Measurements from ENCODE around the gene VTN. TPM values are rescaled to one million over a fixed set of nuclear protein-coding genes. Genes with fewer than 3 reads are reported as not detected.
A peak's percentile ranks its signal among the peaks of the same experiment; 100 is the strongest.

The VTN gene
- total and polyA plus RNA-seq, 2 donors (not counting 3 experiments of a cell fraction or from before 2014, with no cell fraction given): 1.1 TPM; not detected in 1

DNA sequence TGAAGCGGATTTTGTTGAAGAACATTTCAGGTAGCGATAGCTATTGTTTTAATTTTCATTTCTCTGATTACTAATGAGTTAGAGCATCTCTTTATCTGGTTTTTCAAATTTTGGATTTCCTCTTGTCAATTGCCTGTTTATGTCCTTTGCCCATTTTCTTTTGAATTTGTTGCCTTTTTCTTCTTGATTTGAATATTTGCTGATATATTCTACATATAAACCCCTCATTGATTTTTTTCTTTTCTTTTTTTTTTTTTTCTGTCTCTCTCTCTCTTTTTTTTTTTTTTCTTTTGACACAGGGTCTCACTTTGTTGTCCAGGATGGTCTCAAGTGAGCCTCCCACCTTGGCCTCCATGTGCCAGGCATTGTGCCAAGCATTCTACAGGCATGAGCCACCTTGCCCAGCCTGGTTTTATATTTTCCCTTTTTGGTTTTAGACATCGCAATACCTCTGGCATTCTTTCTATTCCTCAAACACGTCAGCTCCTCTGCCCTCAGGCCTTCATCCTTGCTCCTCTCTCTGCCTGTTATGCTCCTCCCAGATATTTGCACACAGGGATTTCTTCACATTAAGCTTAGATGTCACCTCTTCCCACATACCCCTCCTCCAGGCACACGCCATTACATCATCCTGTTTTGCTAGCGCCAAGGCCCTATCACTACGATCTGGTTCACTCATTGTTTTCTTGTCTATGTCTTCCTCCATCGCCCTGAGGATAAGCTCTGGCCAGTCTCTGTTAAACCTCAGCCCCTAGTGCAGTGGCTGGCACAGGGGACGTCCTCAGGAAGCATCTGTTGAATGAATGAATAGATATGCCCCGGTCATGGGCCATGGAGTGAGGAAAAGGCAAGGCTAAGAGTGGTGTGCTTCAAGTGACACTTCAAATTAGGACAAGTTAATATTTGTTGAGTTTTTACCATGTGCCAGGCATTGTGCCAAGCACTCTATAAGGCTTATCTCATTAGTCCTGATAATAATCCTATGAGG, 10.0 kb upstream of the VTN start:
- FAIRE-seq (peak; percentile 64), DNase-seq (ENCODE audit: low read depth, low spot score) (peak; percentile 75)
- intact Hi-C loops (cut with micrococcal nuclease) (loop anchor here (2.0 kb wide), 1 partner anchor 37 kb away; no protein-coding TSS in a partner anchor), dilution Hi-C loops (cut with MboI; ENCODE audit: extremely low pct_ligation_motif_present, low sequenced_read_pairs) (no loop called here)
- TF ChIP-seq MYC (IDR thresholded peaks at IDR 0.05; ENCODE audit: low read depth, low read length) (no peak), GATA2 (IDR thresholded peaks at IDR 0.05; ENCODE audit: insufficient read depth, insufficient read length, low read depth, low read length) (peak; percentile 36), POLR2AphosphoS5 (IDR thresholded peaks at IDR 0.05; ENCODE audit: insufficient read depth, low read depth, low read length) (no peak), POLR2A (IDR thresholded peaks at IDR 0.05; ENCODE audit: low read depth, low read length) (no peak), FOS (IDR thresholded peaks at IDR 0.05; ENCODE audit: borderline replicate concordance, insufficient read depth, low read length) (no peak), JUN (IDR thresholded peaks at IDR 0.05; ENCODE audit: borderline replicate concordance, insufficient read depth, insufficient read length, low read depth) (peak; percentile 41), EZH2 (IDR thresholded peaks at IDR 0.05; ENCODE audit: borderline replicate concordance, low read depth, low read length, severe bottlenecking) (no peak)
- TF ChIP-seq, protein P1, sequence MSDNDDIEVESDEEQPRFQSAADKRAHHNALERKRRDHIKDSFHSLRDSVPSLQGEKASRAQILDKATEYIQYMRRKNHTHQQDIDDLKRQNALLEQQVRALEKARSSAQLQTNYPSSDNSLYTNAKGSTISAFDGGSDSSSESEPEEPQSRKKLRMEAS (IDR thresholded peaks at IDR 0.05; ENCODE audit: insufficient read depth, insufficient read length): no peak
- TF ChIP-seq, protein P2, sequence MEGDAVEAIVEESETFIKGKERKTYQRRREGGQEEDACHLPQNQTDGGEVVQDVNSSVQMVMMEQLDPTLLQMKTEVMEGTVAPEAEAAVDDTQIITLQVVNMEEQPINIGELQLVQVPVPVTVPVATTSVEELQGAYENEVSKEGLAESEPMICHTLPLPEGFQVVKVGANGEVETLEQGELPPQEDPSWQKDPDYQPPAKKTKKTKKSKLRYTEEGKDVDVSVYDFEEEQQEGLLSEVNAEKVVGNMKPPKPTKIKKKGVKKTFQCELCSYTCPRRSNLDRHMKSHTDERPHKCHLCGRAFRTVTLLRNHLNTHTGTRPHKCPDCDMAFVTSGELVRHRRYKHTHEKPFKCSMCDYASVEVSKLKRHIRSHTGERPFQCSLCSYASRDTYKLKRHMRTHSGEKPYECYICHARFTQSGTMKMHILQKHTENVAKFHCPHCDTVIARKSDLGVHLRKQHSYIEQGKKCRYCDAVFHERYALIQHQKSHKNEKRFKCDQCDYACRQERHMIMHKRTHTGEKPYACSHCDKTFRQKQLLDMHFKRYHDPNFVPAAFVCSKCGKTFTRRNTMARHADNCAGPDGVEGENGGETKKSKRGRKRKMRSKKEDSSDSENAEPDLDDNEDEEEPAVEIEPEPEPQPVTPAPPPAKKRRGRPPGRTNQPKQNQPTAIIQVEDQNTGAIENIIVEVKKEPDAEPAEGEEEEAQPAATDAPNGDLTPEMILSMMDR (IDR thresholded peaks at IDR 0.05; ENCODE audit: extremely low read depth in 1 of 2, insufficient read depth in 1 of 2, low read depth in 1 of 2, low read length in 2 of 2): no peak
- no peaks in the 10 kb centered on the region for H3K9me3 ChIP-seq (replicated peaks; ENCODE audit: control insufficient read depth, insufficient read depth, low read length)
- no peaks in the 10 kb centered on the region for H4K20me1 ChIP-seq (replicated peaks; ENCODE audit: control insufficient read depth, extremely low read depth, insufficient read depth, low read length)
- no peak overlapping the region for H2AFZ ChIP-seq (ENCODE audit: low read depth, low read length)
- peaks cover 14% of the 10 kb centered on the region for H3K4me1 ChIP-seq (ENCODE audit: control insufficient read depth, extremely low read depth, insufficient read depth, low read length)
- no TSS peak for BruUV-seq (replicated peaks)
- no peaks in the 10 kb centered on the region for H3K9me1 ChIP-seq (replicated peaks; ENCODE audit: control insufficient read depth, extremely low read depth, insufficient read depth, low read length)
- ChIA-PET CTCF (interaction anchor here (0.7 to 2.7 kb wide), 3 partner anchors 13 to 36 kb away, joined by 3 to 28 read pairs (median 5); no protein-coding TSS in a partner anchor), POLR2A (interaction anchor here (0.6 to 0.9 kb wide), 3 partner anchors 8 to 58 kb away, joined by 3 to 7 read pairs (median 6); no protein-coding TSS in a partner anchor)
- no peak overlapping the region for H3K4me2 ChIP-seq (ENCODE audit: insufficient read depth, low read length)
- H3K27me3 ChIP-seq (ENCODE audit: control insufficient read depth in 2 of 2, insufficient read depth in 2 of 2, low read length in 2 of 2): peaks cover 15 to 17% of the 10 kb centered on the region in 2 experiments
- no peak overlapping the region for H3K27ac ChIP-seq (ENCODE audit: insufficient read depth, low read depth, low read length)
- H3K9ac ChIP-seq (replicated peaks; ENCODE audit: extremely low read depth, insufficient read depth, low read length): no peak overlapping the region
- no peaks in the 10 kb centered on the region for H3K36me3 ChIP-seq (ENCODE audit: control insufficient read depth in 2 of 2, extremely low read depth in 1 of 2, insufficient read depth in 2 of 2, low read length in 2 of 2)
- no peak overlapping the region for H3K4me3 ChIP-seq (replicated peaks in 1 of 3; ENCODE audit: insufficient read depth in 1 of 3, low read depth in 1 of 3, low read length in 3 of 3)
- H3K79me2 ChIP-seq (ENCODE audit: control insufficient read depth, insufficient read depth, low read length): no peaks in the 10 kb centered on the region

Measured in endothelial cell of umbilical vein (primary cell).